KOPT-K1 (cell line): ENCODE measurements around the gene MSLN.

Experiments
- H3K27ac ChIP-seq: fragments of 200-600 bp; sonication (generic); 2 replicates; pipeline ENCODE4 v1.5.1; 2016; ENCODE audit warnings: antibody characterized with exemption, mild to moderate bottlenecking, low read depth, low read length; ENCODE audit not compliant: poor library complexity, severe bottlenecking
- H3K36me3 ChIP-seq: fragments of 200-600 bp; sonication (generic); 2 replicates; pipeline ENCODE4 v1.5.1; 2017; ENCODE audit warnings: antibody characterized with exemption, mild to moderate bottlenecking, low read length, moderate library complexity; ENCODE audit not compliant: insufficient read depth
- H3K9me3 ChIP-seq: fragments of 200-600 bp; sonication (generic); 2 replicates; pipeline ENCODE4 v1.5.1; 2017; ENCODE audit warnings: antibody characterized with exemption, low read length, mild to moderate bottlenecking; ENCODE audit not compliant: insufficient read depth, poor library complexity, severe bottlenecking

Gene MSLN

DNA sequence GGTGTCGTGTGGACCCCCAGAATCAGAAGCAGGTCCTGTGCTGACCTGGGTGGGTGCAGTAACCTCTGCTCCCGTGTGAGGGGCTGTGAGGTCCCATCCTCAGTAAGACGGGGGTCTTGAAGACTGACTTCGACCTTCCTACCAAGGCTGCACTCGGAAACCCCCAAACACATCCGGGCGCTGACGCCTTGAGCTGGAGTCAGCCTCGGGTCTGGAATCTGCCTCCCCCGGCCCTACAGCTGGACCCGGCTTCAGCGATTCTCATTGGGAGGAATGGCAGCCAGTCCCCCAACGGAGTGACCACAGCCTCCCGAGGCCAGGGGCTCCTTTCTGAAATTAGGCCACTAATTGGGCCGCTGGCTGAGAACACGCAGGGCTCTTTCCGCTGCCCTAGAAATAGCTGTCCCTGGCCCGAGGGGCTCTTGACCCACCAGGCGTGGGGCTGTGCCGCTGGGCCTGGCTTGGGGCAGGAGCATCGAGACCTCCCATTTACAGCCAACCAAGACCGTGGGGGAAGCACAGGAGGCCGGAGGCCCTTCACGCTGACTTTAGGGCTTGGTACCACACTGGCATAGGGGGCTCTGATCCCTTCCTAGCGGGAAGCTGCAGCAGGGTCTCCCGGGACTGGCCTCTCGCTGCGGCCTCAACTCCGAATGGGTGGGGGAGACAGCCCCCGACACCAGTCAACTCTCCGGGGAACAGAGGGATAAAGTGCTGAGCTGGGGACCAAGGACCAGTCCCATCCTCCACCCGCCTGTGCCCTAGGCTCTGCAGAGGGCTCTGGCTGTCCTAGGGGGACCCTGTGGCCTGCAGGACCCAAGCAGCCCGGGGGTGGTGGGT, 42.6 kb downstream of the MSLN start:
- no peak overlapping the region for H3K27ac ChIP-seq
- H3K36me3 ChIP-seq = no peaks in the 10 kb centered on the region
- no peaks in the 10 kb centered on the region for H3K9me3 ChIP-seq

DNA sequence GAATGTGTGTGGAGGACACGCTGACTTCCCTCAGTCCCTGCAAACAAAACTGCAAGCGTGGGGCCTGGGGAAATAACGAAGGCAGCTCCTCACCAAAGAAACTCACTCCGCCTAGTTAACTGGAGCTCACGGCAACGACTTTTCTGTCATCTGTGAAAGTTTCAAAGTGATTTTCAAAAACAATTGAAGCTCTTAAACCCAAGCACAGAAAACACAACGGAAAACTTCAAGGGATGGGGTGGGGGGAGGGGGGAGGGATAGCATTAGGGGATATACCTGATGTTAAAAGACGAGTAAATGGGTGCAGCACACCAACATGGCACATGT, 43.2 kb downstream of the MSLN start:
- Histone ChIP-seq H3K27ac (no peak overlapping the region), H3K9me3 (no peaks in the 10 kb centered on the region), H3K36me3 (no peaks in the 10 kb centered on the region)

DNA sequence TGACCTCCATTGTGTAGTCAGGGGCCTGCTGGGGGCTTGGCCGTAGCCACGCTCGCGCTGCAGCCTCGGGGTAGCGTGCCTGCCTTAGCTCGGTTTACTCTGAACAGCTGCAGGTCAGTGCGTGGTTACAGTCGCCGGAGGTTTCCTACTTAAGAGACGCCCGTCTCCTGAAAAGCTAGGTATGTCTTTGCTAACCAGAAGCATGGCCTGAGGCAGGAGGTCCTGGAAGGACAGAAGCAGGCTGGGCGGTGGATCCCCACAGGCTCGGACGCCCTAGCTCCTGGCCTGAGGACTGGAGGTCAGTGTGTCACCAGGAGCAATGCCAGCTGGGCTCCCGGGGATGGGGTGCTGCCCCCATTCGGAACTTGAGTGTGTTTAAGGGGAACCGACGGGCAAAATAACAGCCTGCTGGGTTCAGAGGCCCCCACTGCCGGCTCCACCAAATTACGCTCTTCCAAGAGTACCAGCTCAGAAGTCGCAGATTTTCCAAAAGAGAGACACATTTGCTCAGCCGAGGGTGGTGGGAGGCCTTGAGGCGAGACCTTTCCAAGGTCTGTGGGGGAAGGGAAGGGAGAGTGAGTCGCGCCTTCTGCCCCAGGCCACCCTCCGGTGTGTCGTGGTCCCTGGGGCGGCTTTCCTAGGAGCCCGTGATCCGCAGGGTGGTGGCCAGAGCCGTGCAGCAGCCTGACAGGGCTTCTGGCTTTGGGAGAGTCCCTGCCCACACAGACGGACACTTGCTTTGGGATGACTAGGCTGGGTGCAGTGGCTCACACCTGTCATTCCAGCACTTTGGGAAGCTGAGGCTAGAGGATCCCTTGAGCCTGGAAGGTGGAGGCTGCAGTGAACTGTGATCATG, 43.9 kb downstream of the MSLN start:
- H3K36me3 ChIP-seq = no peaks in the 10 kb centered on the region
- H3K27ac ChIP-seq = no peak overlapping the region
- no peaks in the 10 kb centered on the region for H3K9me3 ChIP-seq

DNA sequence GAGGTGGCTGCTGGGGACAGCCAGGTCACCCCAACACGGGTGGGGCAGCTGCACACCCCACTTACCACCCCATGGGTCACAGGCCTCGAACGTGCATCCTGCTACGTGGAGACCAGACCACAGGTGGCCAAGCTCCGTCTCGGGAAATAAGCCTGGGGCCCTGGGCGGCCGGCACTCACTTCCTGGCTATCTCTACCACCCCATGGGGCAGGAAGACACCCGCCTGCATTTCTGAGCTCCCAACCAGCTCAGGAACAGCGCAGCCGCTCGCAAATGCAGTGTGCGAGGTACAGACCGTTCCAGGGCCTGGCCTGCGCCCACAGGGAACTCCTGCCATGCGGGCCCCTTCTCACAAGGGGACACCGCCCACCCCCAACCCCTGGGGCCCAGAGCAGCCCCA, 44.9 kb downstream of the MSLN start:
- Histone ChIP-seq H3K9me3 (no peaks in the 10 kb centered on the region), H3K27ac (no peak overlapping the region), H3K36me3 (no peaks in the 10 kb centered on the region)

DNA sequence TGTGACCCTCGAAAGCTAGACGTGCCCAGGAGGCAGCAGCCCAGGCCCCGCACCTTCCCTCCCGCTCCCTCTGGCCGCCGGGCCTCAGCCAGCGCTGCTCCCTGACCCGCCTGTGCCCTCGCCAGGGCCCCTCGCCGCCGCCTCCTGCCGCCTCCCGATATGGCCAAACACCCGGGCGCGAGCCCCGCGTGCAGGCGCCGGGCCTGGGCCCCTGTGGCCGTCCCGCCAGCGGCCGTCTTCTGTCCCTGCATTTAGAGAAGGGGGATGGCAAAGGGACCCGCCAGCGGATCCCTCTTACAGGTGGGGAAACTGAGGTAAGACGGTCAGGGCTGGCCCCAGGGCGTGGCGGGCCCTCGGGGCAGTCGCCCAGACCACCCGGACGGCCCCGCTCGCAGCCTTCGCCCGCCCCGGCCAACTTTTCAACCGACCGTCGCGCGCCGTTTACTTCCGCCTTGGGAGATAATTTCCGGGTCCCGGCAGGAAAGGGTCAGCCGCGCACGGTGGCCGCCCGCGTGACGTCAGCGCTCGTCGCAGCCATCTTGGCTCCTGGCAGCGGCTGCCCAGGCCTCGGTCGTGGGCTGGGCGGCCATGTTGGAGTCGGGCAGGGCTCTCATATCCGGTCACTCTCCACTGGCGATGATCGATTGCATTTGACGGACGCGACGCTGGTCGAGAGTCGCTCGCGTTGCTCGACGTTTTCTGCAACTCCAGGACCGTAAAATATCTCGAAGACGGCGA, 47.0 kb downstream of the MSLN start:
- no peaks in the 10 kb centered on the region for H3K36me3 ChIP-seq
- no peak overlapping the region for H3K27ac ChIP-seq
- no peaks in the 10 kb centered on the region for H3K9me3 ChIP-seq

DNA sequence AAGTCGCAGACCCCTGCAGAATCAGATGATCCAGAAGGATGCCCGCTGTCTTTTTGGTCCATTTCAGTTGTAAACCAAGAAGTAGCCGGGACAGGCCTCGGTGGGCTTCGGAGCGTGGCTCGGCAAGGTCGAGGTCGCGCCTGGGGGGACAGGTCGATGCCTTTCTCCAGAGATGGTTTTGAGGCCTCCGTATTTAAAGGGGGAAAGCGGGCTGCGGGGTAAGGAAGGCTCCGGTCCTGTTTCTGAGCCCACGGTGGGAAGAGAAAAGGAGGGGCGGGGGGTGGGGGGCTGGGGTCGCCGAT, 47.5 kb downstream of the MSLN start:
- Histone ChIP-seq H3K36me3 (no peaks in the 10 kb centered on the region), H3K9me3 (no peaks in the 10 kb centered on the region), H3K27ac (no peak overlapping the region)

DNA sequence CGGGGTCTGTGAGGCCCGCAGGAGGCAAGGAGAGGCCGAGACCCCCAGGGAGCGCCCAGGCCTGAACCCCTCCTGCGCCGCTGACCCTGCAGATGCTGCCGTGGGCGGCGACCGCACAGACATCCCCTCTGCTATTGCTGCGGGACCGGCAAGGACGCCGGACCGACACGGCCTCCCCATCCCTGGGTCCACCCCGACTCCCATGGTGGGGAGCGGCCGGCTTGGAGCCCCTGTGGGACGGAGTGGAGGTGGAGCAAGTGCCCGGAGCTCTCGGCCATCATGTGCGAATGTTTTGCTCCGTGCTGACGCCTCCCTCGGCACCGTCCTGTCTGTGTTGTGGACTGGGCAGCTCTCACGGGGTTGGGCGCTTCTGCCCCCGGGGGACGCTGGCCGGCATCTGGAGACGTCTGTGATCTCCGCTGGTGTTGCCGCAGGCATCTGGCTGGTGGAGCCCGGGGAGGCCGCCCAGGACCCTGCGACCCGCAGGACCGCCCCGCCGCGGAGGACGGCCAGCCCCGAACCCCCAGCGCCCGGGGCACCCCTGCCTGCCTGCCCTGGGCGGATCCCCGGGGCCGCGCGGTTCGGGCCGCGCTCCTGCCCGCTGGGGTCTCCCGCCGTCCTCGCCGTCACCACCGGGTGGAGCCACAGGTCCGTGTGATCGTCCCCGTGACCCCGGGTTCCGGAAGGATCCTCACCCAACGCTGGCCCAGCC, 52.8 kb downstream of the MSLN start:
- no peaks in the 10 kb centered on the region for H3K9me3 ChIP-seq
- no peak overlapping the region for H3K27ac ChIP-seq
- no peaks in the 10 kb centered on the region for H3K36me3 ChIP-seq

DNA sequence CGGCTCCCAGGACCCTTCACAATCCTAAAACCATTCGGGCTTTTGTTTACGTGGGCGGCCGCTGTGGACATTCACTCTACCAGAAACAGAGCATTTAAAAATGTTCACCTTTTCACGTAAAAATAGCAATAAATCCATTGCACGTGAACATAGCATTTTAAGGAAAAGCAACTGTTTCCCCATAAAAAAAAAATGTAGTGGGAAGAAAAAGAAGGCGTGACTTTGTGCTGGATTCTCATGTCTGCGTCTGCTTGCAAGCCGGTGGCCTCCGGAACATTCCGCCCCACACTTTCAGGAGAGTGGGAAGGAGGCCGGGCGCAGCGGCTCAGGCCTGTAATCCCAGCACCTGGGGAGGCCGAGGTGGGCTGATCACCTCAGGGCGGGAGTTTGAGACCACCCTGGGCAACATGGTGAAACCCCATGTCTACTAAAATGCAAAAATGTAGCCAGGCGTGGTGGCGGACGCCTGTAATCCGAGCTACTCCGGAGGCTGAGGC, 53.4 kb downstream of the MSLN start:
- Histone ChIP-seq H3K9me3 (peaks cover 4% of the 10 kb centered on the region), H3K36me3 (no peaks in the 10 kb centered on the region)

DNA sequence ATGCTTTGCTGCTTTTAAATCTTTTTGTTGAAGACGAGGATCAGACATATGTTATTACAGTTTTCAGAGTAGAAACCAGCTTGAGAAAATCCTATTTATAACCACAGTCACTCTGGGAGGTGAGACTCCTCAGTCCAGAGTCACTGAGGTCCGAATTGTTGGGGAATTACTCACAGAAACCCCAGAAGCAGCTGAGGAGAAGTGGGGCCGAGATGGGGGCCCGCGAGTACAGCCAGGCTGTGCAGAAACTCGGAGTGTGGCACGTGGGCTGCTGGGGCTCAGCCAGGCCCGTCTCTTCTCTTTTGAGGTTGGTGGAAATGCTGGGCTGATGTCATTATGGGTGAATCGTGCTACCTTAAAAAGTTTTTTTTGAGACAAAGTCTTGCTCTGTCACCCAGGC, 54.4 kb downstream of the MSLN start:
- H3K27ac ChIP-seq = no peak overlapping the region
- H3K36me3 ChIP-seq = no peaks in the 10 kb centered on the region
- H3K9me3 ChIP-seq = peaks cover 4% of the 10 kb centered on the region

More for the DNA sequence above, 53.4 kb downstream of the MSLN start:
- no peak overlapping the region for H3K27ac ChIP-seq

DNA sequence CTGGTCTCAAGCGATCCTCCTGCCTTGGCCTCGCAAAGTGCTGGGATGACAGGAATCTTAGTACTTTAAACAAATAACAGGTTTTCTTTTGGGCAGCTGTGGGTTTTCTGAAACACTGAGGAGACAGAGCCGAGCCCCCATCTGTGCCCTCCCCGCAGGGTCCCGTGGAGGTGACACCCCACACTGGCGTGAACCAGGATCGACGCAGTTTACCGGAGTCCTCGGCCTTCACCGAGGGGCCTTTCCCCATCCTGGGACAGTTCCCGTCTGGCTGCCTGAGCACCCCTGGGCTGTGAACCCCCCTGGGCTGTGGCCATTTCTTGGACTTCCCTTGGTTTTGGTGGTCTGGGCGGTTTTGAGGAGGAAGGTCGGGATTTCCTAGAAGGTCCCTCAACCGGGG, 55.3 kb downstream of the MSLN start:
- H3K9me3 ChIP-seq = peaks cover 4% of the 10 kb centered on the region
- H3K36me3 ChIP-seq = no peaks in the 10 kb centered on the region
- no peak overlapping the region for H3K27ac ChIP-seq

DNA sequence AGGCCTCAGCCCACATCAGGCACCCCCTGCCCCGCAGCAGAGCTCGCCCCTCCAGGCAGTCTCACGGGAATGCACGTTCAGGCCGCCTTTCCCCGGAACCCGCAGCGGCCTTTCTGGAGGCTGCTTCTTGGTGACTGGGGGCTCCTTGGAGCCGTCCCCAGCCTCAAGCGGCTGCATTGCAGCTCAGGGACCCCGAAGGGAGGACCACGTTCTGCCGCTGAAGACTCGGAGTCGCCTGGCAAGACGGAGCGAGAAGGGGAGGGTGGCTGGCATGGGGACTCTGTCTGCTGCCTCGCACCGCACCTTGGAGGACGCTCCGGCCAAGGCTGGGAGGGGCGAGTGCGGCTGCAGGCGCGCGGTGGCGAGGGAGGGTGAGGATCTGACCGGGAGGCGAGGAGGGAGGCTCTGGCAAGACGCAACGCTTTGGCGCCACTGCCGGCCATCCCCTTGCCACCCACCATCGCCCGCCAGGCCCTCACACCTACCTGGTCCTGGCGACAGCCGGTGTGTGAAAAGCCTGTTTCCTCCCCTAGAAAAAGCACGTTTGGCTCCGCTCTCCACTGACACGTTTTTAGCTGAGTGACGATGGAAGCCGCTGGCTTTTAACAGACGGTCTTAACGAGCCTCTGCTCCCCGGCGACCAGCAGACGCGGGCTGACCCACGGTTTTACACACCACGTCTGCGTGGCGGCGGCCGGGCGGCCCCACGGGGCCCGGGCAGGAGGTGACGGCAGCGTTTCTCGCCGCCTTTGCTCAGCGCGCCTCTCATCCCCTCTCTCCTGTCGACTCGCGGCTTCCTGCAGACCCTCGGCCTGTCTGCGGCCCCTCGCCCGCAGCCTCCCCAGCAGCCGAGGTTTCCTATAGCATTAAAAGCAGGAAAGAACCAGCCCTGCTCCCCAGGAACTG, 56.7 kb downstream of the MSLN start:
- Histone ChIP-seq H3K36me3 (no peaks in the 10 kb centered on the region), H3K9me3 (peaks cover 4% of the 10 kb centered on the region), H3K27ac (no peak overlapping the region)

DNA sequence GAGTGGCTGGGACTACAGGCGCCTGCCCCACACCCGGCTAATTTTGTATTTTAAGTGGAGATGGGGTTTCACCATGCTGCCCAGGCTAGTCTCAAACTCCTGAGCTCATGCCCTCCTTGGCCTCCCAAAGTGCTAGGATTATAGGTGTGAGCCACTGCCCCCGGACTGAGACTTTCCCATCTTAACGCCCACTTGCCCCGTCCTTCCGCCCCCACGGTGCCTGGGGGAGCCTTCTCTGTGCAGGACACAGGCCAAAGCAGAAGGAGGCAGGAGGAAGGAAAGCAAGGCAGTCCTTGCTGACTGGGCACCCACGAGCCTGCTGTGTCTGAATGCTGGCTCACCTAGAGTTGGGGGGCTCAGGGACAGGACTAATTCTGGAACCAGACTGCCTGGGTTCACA, 57.6 kb downstream of the MSLN start:
- Histone ChIP-seq H3K9me3 (peaks cover 4% of the 10 kb centered on the region), H3K36me3 (no peaks in the 10 kb centered on the region), H3K27ac (no peak overlapping the region)
